ENCODE measurements around the gene ZNF485. TPM values are rescaled to one million over a fixed set of nuclear protein-coding genes. Genes with fewer than 3 reads are reported as not detected.

Gene ZNF485
- total RNA-seq (10 to 100 TPM in 2 of 5 donors, 1 to 10 TPM in 3; 2.3 to 11.9 (median 9.0) TPM), total RNA-seq (2.1 to 24.4 (median 11.3) reads per million in 29 experiments)
- 7.9 TPM for total RNA-seq (2013)

DNA sequence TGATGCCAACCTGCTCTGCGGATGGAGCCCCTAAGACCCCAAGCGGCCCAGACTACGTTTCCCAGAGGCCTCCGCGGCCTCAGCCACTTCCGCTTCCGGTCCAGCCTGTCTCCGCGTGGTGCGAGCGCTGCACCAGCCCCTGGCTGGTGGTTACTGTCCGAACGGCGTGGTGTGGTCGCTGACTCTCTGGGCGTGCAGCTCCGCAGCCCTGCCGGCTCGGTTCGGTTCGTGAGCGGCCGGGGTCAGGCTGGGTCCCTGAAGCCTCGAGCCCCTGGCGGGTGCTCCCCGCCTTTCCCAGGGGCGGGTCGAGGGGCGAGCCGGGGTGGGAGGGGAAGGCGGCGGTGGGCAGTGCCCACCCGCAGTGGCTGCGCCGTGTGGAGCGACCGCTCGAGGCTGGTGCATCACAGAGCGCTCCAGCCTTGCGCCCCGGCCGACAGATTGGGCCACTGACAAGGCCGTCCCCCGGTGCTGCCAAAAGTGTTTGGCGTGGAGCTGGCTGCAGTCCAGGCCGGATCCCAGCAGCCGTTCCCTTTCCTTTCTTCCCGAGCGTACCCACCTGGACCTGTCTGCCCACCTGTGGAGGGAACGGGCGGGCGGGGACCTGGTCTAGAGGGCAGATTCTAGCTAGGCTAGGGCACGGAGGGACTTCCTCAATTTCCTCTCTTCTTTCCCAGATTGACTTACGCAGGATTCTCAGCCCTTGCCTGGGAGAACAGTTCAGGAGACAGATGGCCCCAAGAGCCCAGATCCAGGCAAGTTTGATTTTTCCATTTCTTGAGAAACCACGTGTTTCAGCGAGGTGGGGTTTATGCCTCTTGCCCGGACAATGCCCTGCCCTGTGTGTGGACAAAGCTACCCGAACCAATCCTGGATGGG is at the start of gene ZNF485:
ZNF485 (plus strand) TSS at position 116 of the 876 bp plus-strand sequence; CDS start at position 729, 613 bp downstream.
- WGBS (ENCODE audit: insufficient coverage), result 7% methylated on average over 52 of the region's 58 CpGs
- Histone ChIP-seq H3K27ac (ENCODE audit: low read length) (peak within 1 kb of the TSS; percentile 31), H3K4me3 (ENCODE audit: control insufficient read depth in 1 of 2, extremely low read depth in 1 of 2, low read length in 1 of 2) (peak within 1 kb of the TSS; percentile 76 to 81), H3K36me3 (ENCODE audit: control insufficient read depth in 2 of 2, extremely low read depth in 1 of 2, insufficient read depth in 1 of 2, low read length in 1 of 2) (peaks cover 0 to 9% of the 10 kb centered on the region in 2 donors), H3K4me1 (ENCODE audit: control insufficient read depth in 1 of 2, extremely low read depth in 1 of 2, insufficient read depth in 2 of 2, low read length in 2 of 2) (peaks cover 5 to 21% of the 10 kb centered on the region in 2 experiments), H3K27me3 (replicated peaks in 1 of 2; ENCODE audit: control insufficient read depth in 2 of 2, extremely low read depth in 1 of 2, insufficient read depth in 2 of 2, low read length in 1 of 2) (no peaks in the 10 kb centered on the region), H3K9me3 (no peaks in the 10 kb centered on the region)
- Mint-ChIP-seq H3K9me3 (no peaks in the 10 kb centered on the region), H3K4me3 (peak within 1 kb of the TSS; percentile 82 to 85 (median 84)), H3K4me1 (peaks cover 33 to 42% (median 39%) of the 10 kb centered on the region in 3 donors), H3K36me3 (peaks cover 34% of the 10 kb centered on the region), H3K27me3 (no peaks in the 10 kb centered on the region), H3K27ac (peak within 1 kb of the TSS; percentile 63 to 86)
- ATAC-seq (replicated peaks in 1 of 4) (peak; percentile 87 to 97 (median 94)), DNase-seq (peak in 34 of 35 experiments; percentile 24 to 70 (median 52))
- CTCF ChIA-PET, result interaction anchor here in 1 of 2 donors (1.2 kb wide), 1 partner anchor 84 kb away, joined by 3 read pairs; no protein-coding TSS in a partner anchor
- POLR2A ChIA-PET, result interaction anchor here in 1 of 2 donors (0.5 kb wide), 1 partner anchor 435 kb away, joined by 7 read pairs; no protein-coding TSS in a partner anchor

DNA sequence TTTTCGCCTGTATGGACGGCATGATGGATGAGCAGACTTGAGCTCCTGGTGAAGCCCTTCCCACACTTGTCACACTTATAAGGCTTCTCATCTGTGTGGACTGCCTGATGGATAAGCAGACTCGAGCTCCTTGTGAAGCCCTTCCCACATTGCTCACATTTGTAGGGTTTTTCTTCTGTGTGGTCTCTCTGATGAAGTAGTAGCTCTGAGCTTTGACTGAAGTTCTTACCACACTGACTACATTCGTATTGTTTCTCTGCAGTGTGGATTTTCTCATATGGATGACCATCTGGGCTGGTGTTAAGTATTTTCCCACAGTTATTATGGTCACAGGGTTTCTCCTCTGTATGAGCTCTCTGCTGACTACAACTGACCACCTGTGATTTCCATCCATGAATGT is 49.0 kb upstream of the ZNF485 start:
- Histone ChIP-seq H3K36me3 (ENCODE audit: control insufficient read depth in 2 of 2, extremely low read depth in 1 of 2, insufficient read depth in 1 of 2, low read length in 1 of 2) (peaks cover 0 to 8% of the 10 kb centered on the region in 2 donors), H3K27me3 (replicated peaks in 1 of 2; ENCODE audit: control insufficient read depth in 2 of 2, extremely low read depth in 1 of 2, insufficient read depth in 2 of 2, low read length in 1 of 2) (no peaks in the 10 kb centered on the region), H3K27ac (ENCODE audit: low read length) (no peak overlapping the region), H3K4me1 (ENCODE audit: control insufficient read depth in 1 of 2, extremely low read depth in 1 of 2, insufficient read depth in 2 of 2, low read length in 2 of 2) (no peaks in the 10 kb centered on the region), H3K9me3 (peaks cover 18% of the 10 kb centered on the region), H3K4me3 (ENCODE audit: control insufficient read depth in 1 of 2, extremely low read depth in 1 of 2, low read length in 1 of 2) (no peak overlapping the region)
- ChIA-PET CTCF (interaction anchor here in 1 of 2 donors (0.6 kb wide), 1 partner anchor 95 kb away, joined by 4 read pairs; no protein-coding TSS in a partner anchor), POLR2A (no interaction called here)
- Mint-ChIP-seq H3K4me1 (no peaks in the 10 kb centered on the region), H3K4me3 (no peak overlapping the region), H3K36me3 (peaks cover 75% of the 10 kb centered on the region), H3K27ac (no peak overlapping the region), H3K9me3 (peaks cover 32 to 67% (median 42%) of the 10 kb centered on the region in 3 donors), H3K27me3 (no peaks in the 10 kb centered on the region)
- ATAC-seq (replicated peaks in 1 of 4) (no peak), DNase-seq (no peak)
- no CpG with 5 or more reads among the region's 4 CpGs for WGBS (ENCODE audit: insufficient coverage)

DNA sequence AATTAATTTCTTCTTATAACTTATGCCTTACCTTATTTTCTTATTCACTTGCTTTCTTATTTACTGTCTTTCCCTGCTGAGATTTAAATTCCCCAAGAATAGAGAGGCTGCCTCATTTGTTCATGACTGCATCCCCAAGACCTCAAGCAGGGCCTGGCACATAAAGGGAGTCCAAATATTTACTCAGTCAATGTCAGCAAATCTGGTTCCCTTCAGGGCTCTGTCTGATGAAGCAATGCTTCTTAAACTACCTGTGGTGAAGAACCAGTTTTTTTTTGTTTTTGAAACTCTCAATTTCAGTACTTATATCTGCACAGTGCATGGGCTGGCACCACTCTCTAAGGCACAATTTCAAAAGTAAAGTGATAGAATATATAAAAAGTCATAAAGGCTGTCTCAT is 36.6 kb upstream of the ZNF485 start:
- Mint-ChIP-seq H3K27ac (no peak overlapping the region), H3K36me3 (peaks cover 28% of the 10 kb centered on the region), H3K27me3 (no peaks in the 10 kb centered on the region), H3K4me1 (peaks cover 34 to 38% (median 36%) of the 10 kb centered on the region in 3 donors), H3K4me3 (no peak overlapping the region), H3K9me3 (no peaks in the 10 kb centered on the region)
- ChIA-PET CTCF (no interaction called here), POLR2A (no interaction called here)
- Histone ChIP-seq H3K27me3 (replicated peaks in 1 of 2; ENCODE audit: control insufficient read depth in 2 of 2, extremely low read depth in 1 of 2, insufficient read depth in 2 of 2, low read length in 1 of 2) (no peaks in the 10 kb centered on the region), H3K4me1 (ENCODE audit: control insufficient read depth in 1 of 2, extremely low read depth in 1 of 2, insufficient read depth in 2 of 2, low read length in 2 of 2) (peaks cover 4 to 11% of the 10 kb centered on the region in 2 experiments), H3K4me3 (ENCODE audit: control insufficient read depth in 1 of 2, extremely low read depth in 1 of 2, low read length in 1 of 2) (no peak overlapping the region), H3K9me3 (no peaks in the 10 kb centered on the region), H3K27ac (ENCODE audit: low read length) (no peak overlapping the region), H3K36me3 (ENCODE audit: control insufficient read depth in 2 of 2, extremely low read depth in 1 of 2, insufficient read depth in 1 of 2, low read length in 1 of 2) (peaks cover 0 to 3% of the 10 kb centered on the region in 2 donors)
- DNase-seq (no peak), ATAC-seq (replicated peaks in 1 of 4) (no peak)

DNA sequence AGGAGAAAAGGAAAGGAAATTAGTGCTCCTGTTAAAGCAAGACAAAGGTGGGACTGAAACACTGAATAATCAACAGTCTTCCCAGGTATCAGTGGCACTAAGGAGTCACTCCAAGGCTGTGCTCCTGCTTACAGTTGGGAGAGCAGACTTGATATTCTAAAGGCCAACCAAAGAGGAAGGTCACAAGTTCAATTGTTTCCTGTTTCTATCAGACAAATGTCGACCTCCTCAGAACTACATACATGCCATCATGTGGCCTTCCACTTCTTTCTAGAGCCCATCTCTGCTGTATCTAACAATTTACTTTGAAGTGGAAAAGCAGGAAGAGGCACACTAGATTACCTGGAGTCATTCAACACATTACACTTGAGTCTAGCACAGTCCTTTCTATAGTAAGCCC is 35.3 kb upstream of the ZNF485 start:
- no CpG with 5 or more reads among the region's 1 CpG for WGBS (ENCODE audit: insufficient coverage)
- Histone ChIP-seq H3K4me1 (ENCODE audit: control insufficient read depth in 1 of 2, extremely low read depth in 1 of 2, insufficient read depth in 2 of 2, low read length in 2 of 2) (peaks cover 17 to 24% of the 10 kb centered on the region in 2 experiments), H3K9me3 (no peaks in the 10 kb centered on the region), H3K4me3 (ENCODE audit: control insufficient read depth in 1 of 2, extremely low read depth in 1 of 2, low read length in 1 of 2) (no peak overlapping the region), H3K27ac (ENCODE audit: low read length) (no peak overlapping the region), H3K27me3 (replicated peaks in 1 of 2; ENCODE audit: control insufficient read depth in 2 of 2, extremely low read depth in 1 of 2, insufficient read depth in 2 of 2, low read length in 1 of 2) (no peaks in the 10 kb centered on the region), H3K36me3 (ENCODE audit: control insufficient read depth in 2 of 2, extremely low read depth in 1 of 2, insufficient read depth in 1 of 2, low read length in 1 of 2) (peaks cover 0 to 3% of the 10 kb centered on the region in 2 donors)
- Mint-ChIP-seq H3K27me3 (no peaks in the 10 kb centered on the region), H3K9me3 (peaks cover 0 to 2% (median 1%) of the 10 kb centered on the region in 3 donors), H3K4me3 (no peak overlapping the region), H3K27ac (peak overlapping the region; percentile 61 to 63), H3K36me3 (peaks cover 20% of the 10 kb centered on the region), H3K4me1 (peaks cover 47 to 51% (median 49%) of the 10 kb centered on the region in 3 donors)
- CTCF ChIA-PET, result no interaction called here
- POLR2A ChIA-PET, result no interaction called here
- ATAC-seq (replicated peaks in 1 of 4) (no peak), DNase-seq (no peak)

DNA sequence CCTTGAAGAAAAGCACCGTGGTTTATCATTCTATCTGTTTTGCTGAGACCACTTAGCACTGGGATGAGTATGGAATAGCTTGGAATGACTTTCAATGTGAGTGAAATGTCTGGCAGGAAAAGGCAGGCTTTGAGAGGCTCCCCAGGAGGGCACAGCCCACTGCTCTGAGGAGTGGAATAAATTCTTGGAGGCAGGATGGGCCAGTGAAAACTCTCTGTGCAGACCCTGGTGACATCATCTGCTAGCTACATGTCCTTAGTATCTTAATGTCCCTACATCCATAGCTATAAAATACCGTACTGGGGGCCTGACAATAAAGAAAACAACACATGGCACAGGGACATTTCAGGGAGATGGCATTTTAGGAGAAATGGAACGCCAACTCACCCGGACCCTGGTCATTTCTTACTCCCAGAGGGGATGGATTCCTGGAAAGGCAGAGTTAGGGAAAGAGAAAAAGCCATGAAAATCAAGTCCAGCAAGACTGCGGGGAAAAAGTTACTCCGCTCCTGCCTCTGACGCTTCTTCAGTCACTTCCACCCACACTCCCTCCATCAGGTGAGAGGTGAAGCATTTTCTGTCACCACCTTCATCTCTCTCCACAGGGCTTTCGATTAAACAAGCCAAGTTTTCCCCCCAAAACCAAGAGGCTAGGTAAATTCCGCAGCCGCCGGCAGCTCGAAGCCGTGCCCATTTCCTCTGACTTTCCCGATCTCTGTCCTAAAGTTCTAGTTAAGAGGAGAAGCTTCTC is 32.8 kb upstream of the ZNF485 start:
- peak overlapping the region; percentile 21 for H3K27ac ChIP-seq (ENCODE audit: low read length)
- H3K36me3 ChIP-seq (ENCODE audit: control insufficient read depth in 2 of 2, extremely low read depth in 1 of 2, insufficient read depth in 1 of 2, low read length in 1 of 2), result peaks cover 0 to 3% of the 10 kb centered on the region in 2 donors
- Mint-ChIP-seq H3K27me3 (no peaks in the 10 kb centered on the region), H3K9me3 (peaks cover 0 to 3% (median 2%) of the 10 kb centered on the region in 3 donors), H3K27ac (peak overlapping the region; percentile 58 to 83), H3K4me1 (peaks cover 55 to 60% (median 57%) of the 10 kb centered on the region in 3 donors), H3K4me3 (peak overlapping the region; percentile 55 to 88 (median 81)), H3K36me3 (peaks cover 5% of the 10 kb centered on the region)
- ChIA-PET POLR2A (no interaction called here), CTCF (interaction anchor here in 1 of 2 donors (0.6 to 0.7 kb wide), 3 partner anchors 113 to 177 kb away, joined by 3 read pairs; no protein-coding TSS in a partner anchor)
- WGBS (ENCODE audit: insufficient coverage), result 83% methylated on average over 3 of the region's 14 CpGs
- H3K4me1 ChIP-seq (ENCODE audit: control insufficient read depth in 1 of 2, extremely low read depth in 1 of 2, insufficient read depth in 2 of 2, low read length in 2 of 2), result peaks cover 17 to 31% of the 10 kb centered on the region in 2 experiments
- H3K4me3 ChIP-seq (ENCODE audit: control insufficient read depth in 1 of 2, extremely low read depth in 1 of 2, low read length in 1 of 2), result peak overlapping the region in 1 of 2 donors; percentile 17
- DNase-seq (peak in 5 of 35 experiments; percentile 0 to 48 (median 11)), ATAC-seq (replicated peaks in 1 of 4) (peak in 1 of 4 experiments; percentile 17)
- no peaks in the 10 kb centered on the region for H3K27me3 ChIP-seq (replicated peaks in 1 of 2; ENCODE audit: control insufficient read depth in 2 of 2, extremely low read depth in 1 of 2, insufficient read depth in 2 of 2, low read length in 1 of 2)
- H3K9me3 ChIP-seq, result no peaks in the 10 kb centered on the region
